T-helper 22 cell (primary cell): ENCODE data around the gene POPDC3.
"Not testable (repeated sequence)": the region's sequence is repeated elsewhere in the genome, so short reads cannot be mapped to it uniquely, and the experiment has no call there.

ENCODE experiments used
- DNase-seq: peaks from one replicate; pipeline ENCODE4 v3.0.0-alpha.2; 2020; ENCODE audit warnings: low read depth

The POPDC3 gene

GRCh38 chr6:105194591-105194990 lies 14.8 kb upstream of the POPDC3 start:
- DNase-seq, result no peak

GRCh38 chr6:105194106-105194505 lies 14.3 kb upstream of the POPDC3 start:
- DNase-seq, result no peak

- no peak for DNase-seq
Observed at GRCh38 chr6:105193647-105194046, 13.8 kb upstream of the POPDC3 start.

GRCh38 chr6:105192707-105193465 lies 13.1 kb upstream of the POPDC3 start:
- no peak for DNase-seq

GRCh38 chr6:105191351-105191750 lies 11.5 kb upstream of the POPDC3 start:
- no peak for DNase-seq

- DNase-seq, result no peak
Observed at GRCh38 chr6:105189026-105189820, 9.4 kb upstream of the POPDC3 start.

GRCh38 chr6:105188251-105188650 lies 8.4 kb upstream of the POPDC3 start:
- no peak for DNase-seq

- no peak for DNase-seq
Observed at GRCh38 chr6:105186576-105186975, 6.8 kb upstream of the POPDC3 start.

- DNase-seq, result no peak
Observed at GRCh38 chr6:105184921-105185320, 5.1 kb upstream of the POPDC3 start.

- DNase-seq, result no peak
Observed at GRCh38 chr6:105181981-105182515, 2.2 kb upstream of the POPDC3 start.

- no peak for DNase-seq
Observed at GRCh38 chr6:105178636-105179035, 1.2 kb downstream of the POPDC3 start.

- DNase-seq, result no peak
Observed at GRCh38 chr6:105178110-105178509, 1.7 kb downstream of the POPDC3 start.

GRCh38 chr6:105177556-105177955 lies 2.3 kb downstream of the POPDC3 start:
- DNase-seq, result no peak

GRCh38 chr6:105174512-105174911 lies 5.3 kb downstream of the POPDC3 start:
- DNase-seq, result no peak

- not testable (repeated sequence) for DNase-seq
Observed at GRCh38 chr6:105172515-105172914, 7.3 kb downstream of the POPDC3 start.

- DNase-seq, result no peak
Observed at GRCh38 chr6:105170059-105170458, 9.8 kb downstream of the POPDC3 start.

GRCh38 chr6:105167914-105168313 lies 11.9 kb downstream of the POPDC3 start:
- DNase-seq, result no peak

- no peak for DNase-seq
Observed at GRCh38 chr6:105164418-105164817, 15.4 kb downstream of the POPDC3 start.

- no peak for DNase-seq
Observed at GRCh38 chr6:105163183-105163582, 16.6 kb downstream of the POPDC3 start.

- no peak for DNase-seq
Observed at GRCh38 chr6:105162377-105162776, 17.4 kb downstream of the POPDC3 start.

- DNase-seq, result no peak
Observed at GRCh38 chr6:105161421-105161820, 18.4 kb downstream of the POPDC3 start.

GRCh38 chr6:105153676-105154075 lies 26.1 kb downstream of the POPDC3 start:
- no peak for DNase-seq

GRCh38 chr6:105152880-105153279 lies 26.9 kb downstream of the POPDC3 start:
- DNase-seq, result no peak
